ENCODE results near the gene COL5A1.

Gene COL5A1

DNA sequence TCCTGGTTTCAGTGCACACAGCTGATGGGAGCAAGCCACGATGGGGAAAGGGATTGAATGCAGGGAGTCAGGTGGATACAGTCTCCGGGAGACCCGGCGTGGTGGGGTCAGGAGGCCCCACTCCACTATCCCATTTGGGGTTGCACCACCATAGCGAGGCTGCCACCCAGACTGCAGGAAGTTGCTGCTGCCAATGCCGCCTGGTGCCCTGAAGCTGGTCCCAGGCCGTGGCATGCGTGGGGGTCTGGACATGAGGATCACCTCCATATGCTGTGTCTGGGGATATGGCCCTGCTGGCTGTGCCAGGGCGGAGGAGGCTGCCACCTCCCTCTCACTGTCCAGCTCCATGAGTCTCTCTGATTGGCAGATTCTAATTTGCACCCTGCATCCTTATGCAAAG lies 45.3 kb downstream of the COL5A1 start:
- TF ChIP-seq CTCF (IDR thresholded peaks at IDR 0.05; ENCODE audit: borderline replicate concordance, control extremely low read depth, extremely low read depth, insufficient read depth, missing control alignments) = no peak

GRCh38 chr9:134687556-134687955 lies 46.0 kb downstream of the COL5A1 start:
- DNase-seq (ENCODE audit: low spot score) = no peak
- TF ChIP-seq CTCF (IDR thresholded peaks at IDR 0.05; ENCODE audit: borderline replicate concordance, control extremely low read depth, extremely low read depth, insufficient read depth, missing control alignments) = no peak
- in situ Hi-C loops (cut with MboI; ENCODE audit: low sequenced_read_pairs, unreplicated experiment) = no loop called here

More for the DNA sequence above, 45.3 kb downstream of the COL5A1 start:
- in situ Hi-C loops (cut with MboI; ENCODE audit: low sequenced_read_pairs, unreplicated experiment) = no loop called here
- DNase-seq (ENCODE audit: low spot score) = no peak

DNA sequence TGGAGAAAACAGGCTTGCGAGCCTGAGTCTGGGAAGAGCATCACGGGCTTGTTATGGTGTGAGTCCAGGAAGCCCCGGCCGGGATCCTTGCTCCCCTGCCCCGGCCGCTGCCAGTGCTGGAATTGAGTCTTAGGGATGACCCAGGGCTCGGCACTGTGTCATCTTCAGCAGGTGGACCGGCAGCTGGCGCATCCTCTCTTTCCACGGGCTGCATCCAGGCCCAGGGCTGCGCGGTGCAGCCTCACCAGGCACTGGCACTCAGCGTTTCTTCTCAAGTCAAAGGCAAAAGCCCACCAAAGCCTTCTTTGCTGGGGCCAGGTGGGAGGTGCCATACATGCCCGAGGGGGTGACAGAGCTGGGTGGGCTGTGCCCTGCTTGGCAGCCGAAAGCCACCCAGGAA lies 46.6 kb downstream of the COL5A1 start:
- TF ChIP-seq CTCF (IDR thresholded peaks at IDR 0.05; ENCODE audit: borderline replicate concordance, control extremely low read depth, extremely low read depth, insufficient read depth, missing control alignments) = no peak
- in situ Hi-C loops (cut with MboI; ENCODE audit: low sequenced_read_pairs, unreplicated experiment) = no loop called here
- no peak for DNase-seq (ENCODE audit: low spot score)

GRCh38 chr9:134688661-134689320 lies 47.2 kb downstream of the COL5A1 start:
- DNase-seq (ENCODE audit: low spot score) = no peak
- TF ChIP-seq CTCF (IDR thresholded peaks at IDR 0.05; ENCODE audit: borderline replicate concordance, control extremely low read depth, extremely low read depth, insufficient read depth, missing control alignments) = no peak
- in situ Hi-C loops (cut with MboI; ENCODE audit: low sequenced_read_pairs, unreplicated experiment) = no loop called here

DNA sequence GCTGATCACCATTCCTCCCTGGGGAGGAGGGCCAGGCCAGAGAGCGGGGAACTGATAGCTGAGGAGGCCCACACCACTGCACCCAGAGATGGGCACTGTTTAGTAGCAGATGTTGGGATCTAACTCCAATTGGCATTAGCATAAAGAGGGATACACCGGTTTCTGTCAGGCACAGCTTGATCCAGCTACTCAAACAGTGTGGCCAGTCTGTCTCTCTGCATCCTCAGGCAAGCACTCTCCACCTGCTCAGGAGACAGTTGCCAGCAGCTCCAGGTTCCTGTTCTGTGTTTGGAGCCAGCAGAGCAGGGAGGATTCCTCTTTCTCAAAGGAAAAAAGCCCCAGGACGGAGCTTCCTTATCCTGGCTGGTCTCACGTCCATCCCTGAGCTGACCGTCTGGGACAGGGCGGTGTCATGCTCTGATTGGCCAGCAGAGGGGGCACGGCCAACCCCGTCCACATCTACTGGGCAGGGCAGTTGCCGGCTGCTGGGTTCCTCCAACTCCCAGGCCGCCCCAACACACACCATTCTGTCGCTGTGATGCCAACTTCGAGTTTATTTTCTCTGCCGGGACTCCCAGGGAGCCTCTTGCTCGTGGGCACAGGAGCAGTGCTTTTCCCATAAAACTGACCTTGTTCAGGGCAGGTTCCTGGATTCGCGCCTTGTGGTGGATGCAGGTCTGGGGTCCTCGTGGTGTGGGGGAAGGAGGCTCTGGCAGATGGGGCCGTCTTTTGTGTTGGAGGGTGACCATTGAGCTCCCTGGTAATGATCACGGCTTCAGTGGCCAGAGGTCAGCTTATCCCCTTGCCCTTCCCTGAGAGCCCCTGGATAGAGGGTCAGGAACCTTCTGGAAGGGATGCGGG lies 47.9 kb downstream of the COL5A1 start:
- DNase-seq (ENCODE audit: low spot score) = peak; percentile 80
- in situ Hi-C loops (cut with MboI; ENCODE audit: low sequenced_read_pairs, unreplicated experiment) = loop anchor here (10.0 kb wide), 1 partner anchor 295 kb away; no protein-coding TSS in a partner anchor
- peak; percentile 51 for TF ChIP-seq CTCF (IDR thresholded peaks at IDR 0.05; ENCODE audit: borderline replicate concordance, control extremely low read depth, extremely low read depth, insufficient read depth, missing control alignments)

- DNase-seq (ENCODE audit: low spot score) = no peak
- no peak for TF ChIP-seq CTCF (IDR thresholded peaks at IDR 0.05; ENCODE audit: borderline replicate concordance, control extremely low read depth, extremely low read depth, insufficient read depth, missing control alignments)
- in situ Hi-C loops (cut with MboI; ENCODE audit: low sequenced_read_pairs, unreplicated experiment) = loop anchor here (10.0 kb wide), 1 partner anchor 294 kb away; no protein-coding TSS in a partner anchor
Observed at GRCh38 chr9:134690301-134690751, 48.7 kb downstream of the COL5A1 start.

All from GM13976 (cell line).